IPS DF 6.9 (cell line): ENCODE results near the gene RBL1.

Experiments
- DNase-seq: peaks from one replicate; pipeline ENCODE4 v3.0.0-alpha.2; 2013; ENCODE audit warnings: low read depth, low spot score
- H3K27ac ChIP-seq: one replicate; pipeline ENCODE4 v1.5.1; 2013; ENCODE audit warnings: low read length, control low read depth
- H3K27me3 ChIP-seq: 2 replicates; pipeline ENCODE4 v1.6.1; 2013; ENCODE audit warnings: mild to moderate bottlenecking, low read length; ENCODE audit not compliant: control insufficient read depth, insufficient read depth
- H3K36me3 ChIP-seq: 2 replicates; pipeline ENCODE4 v1.6.1; 2013; ENCODE audit warnings: low read length; ENCODE audit not compliant: control insufficient read depth, insufficient read depth
- H3K4me1 ChIP-seq: 2 replicates; pipeline ENCODE4 v1.6.1; 2013; ENCODE audit warnings: low read length; ENCODE audit not compliant: control insufficient read depth, insufficient read depth
- H3K4me3 ChIP-seq: 2 replicates; pipeline ENCODE4 v1.5.1; 2013; ENCODE audit warnings: mild to moderate bottlenecking, low read length
- H3K9me3 ChIP-seq: 2 replicates; pipeline ENCODE4 v1.6.1; 2013; ENCODE audit warnings: low read length, inconsistent platforms; ENCODE audit not compliant: control insufficient read depth, insufficient read depth
- WGBS: extraction: QIAGEN DNeasy Blood & Tissue Kit; methylation state at CpG from one replicate; pipeline ENCODE4 v1.1.7; 2013; ENCODE audit warnings: mixed read lengths, missing lambda C conversion rate; ENCODE audit not compliant: insufficient read length, insufficient coverage; 5-methylcytosine and 5-hydroxymethylcytosine counted together

Gene RBL1

DNA sequence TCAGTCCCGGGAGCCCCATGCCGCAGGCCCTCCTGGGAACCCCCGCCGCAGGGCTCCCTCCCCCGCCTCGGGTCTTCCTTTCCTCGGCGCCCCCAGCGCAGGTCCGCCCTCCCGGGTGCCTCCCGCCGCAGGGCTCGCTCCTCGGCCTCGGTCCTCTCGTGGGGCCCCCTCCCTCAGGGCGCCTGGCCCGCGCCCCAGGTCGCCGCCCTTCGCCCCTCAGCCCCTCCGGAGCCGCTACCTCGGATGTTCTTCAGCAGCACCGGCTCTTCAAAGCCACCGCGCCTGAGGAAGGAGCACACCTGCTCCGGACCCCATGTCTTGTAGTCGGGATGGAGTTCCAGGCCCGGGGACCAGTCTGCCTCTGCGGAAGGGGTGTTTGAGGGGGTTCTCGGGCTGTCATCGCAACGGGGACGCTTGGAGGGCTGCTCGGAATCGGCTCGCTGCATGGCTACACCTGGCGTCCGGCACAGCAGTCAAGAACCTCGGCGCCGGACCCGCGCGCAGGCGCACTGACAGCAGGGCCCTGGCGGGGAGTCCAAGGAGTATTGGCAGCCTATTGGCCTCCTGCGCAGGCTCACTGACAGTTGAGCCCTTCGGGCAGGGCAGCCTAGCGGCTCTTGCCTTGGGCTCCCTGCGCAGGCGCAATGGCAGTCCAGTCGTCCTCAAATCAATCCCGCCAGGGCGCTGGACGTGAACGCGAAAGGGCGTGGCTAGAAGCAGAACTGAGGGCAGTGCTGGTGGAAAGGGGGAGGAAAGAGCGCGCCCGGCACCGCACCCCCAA lies 144.4 kb downstream of the RBL1 start, which contains the start of gene SAMHD1:
Gene SAMHD1 (minus strand): TSS at position 511 of the 781 bp plus-strand sequence. CDS start 65 bp downstream, at position 446.
- H3K36me3 ChIP-seq: no peaks in the 10 kb centered on the region
- H3K27ac ChIP-seq: no peak within 1 kb of the TSS
- H3K4me3 ChIP-seq: peak within 1 kb of the TSS; percentile 51; the same call in 1 of the 2 replicates
- H3K4me1 ChIP-seq: no peaks in the 10 kb centered on the region; the same call in 1 of the 2 replicates
- no peaks in the 10 kb centered on the region for H3K9me3 ChIP-seq
- H3K27me3 ChIP-seq: no peaks in the 10 kb centered on the region
- WGBS: no CpG with 5 or more reads among the region's 66 CpGs
- peak; percentile 96 for DNase-seq

- no peaks in the 10 kb centered on the region; the same call in 1 of the 2 replicates for H3K4me1 ChIP-seq
- no peaks in the 10 kb centered on the region for H3K9me3 ChIP-seq
- H3K27ac ChIP-seq: no peak overlapping the region
- H3K4me3 ChIP-seq: peak overlapping the region; percentile 51; the same call in 1 of the 2 replicates
- peak; percentile 25 for DNase-seq
- H3K36me3 ChIP-seq: no peaks in the 10 kb centered on the region
- no peaks in the 10 kb centered on the region for H3K27me3 ChIP-seq
- no CpG with 5 or more reads among the region's 24 CpGs for WGBS
These were observed 145.2 kb downstream of the RBL1 start for GRCh38 chr20:36950414-36951197.
